HG03097 (cell line): ENCODE data around the gene RNF151.

Experiments
- ATAC-seq: cut with Tn5 transposase; IDR thresholded peaks from one replicate; pipeline ENCODE4 v1.9.1; 2021; ENCODE audit not compliant: unreplicated experiment, low FRiP score

Gene RNF151

DNA sequence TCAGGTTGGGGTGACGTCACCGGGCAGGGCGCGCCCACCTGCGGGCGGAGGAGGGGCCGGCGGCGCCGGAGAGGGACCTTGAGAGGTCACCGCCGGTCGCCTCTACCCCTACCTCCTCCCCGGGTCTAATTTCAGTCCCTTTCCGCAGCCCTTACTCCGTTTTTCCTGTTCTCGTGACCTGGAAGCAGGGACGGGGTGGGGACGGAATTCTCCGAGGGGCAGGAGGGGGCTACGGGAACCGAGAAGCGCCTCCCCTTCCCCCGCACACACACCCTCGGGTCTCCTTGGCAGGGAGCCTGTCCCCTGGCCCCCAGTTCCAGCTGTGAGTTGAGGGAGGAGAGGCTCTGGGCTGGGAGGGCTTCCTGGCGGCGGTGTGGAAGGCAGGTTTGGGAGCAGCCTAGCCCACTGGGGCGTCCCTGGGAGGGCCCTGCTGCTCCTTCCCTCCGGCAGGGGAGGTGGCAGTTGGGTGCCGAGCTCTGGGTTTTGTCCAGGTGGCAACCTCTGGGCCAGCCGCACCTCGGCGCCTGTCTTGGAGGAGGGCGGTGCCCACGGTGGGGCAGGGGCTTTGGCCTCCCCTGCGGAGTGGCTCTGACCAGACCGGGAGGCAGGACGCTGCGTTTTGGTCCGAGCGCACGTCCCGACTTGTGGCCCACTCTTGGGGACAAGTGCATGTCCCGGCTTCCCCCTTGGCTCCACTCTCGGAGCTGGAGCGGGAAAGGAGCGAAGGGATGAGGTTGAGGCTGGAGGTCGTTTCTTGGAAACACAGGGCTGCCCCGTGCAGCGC lies 23.9 kb downstream of the RNF151 start:
- peak; percentile 1 for ATAC-seq

DNA sequence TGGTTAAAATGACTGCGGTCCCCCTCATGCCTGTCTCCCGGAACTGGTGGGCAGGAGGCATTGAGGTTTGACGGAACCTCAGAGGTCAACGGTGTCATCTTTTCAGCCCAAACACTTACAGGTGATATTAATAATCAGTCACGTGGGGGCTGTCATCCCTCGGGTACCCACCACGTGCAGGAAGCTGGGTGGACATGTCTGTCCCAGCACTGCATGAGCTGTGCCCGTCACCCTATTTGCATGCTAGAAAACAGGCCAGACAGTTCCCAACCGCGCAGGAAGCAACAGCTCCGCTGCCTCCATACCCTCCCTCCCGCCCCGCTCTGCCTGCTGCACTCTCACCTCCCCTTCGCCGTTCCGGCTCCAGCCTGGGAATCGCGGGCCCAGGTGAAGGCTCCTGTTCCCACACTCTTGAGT lies 24.5 kb downstream of the RNF151 start:
- peak; percentile 27 for ATAC-seq

DNA sequence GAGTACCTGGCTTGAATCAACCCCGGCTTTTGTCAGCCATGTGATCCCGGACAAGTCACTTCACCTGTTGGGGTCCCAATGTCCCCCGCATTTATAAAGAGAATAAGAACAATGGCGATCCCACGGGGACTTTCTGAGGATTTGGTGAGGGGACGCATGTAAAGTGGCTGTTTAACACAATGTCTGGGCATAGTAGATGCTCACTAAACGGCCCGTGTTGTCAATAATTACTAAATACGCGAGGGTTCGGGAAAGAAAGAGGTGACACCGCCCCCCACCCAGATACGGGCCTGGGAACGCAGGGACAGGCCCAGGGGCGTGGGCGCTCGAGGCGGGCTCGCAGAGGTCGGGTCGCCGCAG lies 24.9 kb downstream of the RNF151 start:
- ATAC-seq: no peak

DNA sequence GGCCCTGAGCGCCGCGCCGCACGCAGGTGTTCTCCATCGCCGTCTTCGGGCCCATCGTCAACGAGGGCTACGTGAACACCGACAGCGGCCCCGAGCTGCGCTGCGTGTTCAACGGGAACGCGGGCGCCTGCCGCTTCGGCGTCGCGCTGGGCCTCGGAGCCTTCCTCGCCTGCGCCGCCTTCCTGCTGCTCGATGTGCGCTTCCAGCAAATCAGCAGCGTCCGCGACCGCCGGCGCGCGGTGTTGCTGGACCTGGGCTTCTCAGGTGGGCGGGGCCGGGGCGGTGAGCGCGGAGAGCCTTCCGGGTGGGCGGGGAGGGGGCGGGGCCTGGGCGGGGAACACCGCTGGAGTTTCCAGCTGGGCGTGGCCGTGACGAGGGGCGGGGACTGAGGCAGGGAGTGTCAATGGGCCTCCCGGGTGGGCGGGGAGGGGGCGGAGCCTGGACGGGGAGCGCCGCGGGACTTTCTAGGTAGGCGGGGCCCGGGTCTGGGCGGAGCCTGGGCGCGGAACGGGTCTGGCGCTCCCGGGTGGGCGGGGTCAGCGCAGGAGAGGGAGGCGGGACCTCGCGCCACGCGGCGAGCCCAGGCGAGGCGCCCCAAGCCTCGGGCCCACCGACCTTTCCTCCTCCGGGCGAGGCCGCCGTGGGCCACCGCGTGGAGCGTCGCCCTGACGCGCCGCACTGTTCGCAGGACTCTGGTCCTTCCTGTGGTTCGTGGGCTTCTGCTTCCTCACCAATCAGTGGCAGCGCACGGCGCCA lies 25.5 kb downstream of the RNF151 start:
- peak; percentile 42 for ATAC-seq

DNA sequence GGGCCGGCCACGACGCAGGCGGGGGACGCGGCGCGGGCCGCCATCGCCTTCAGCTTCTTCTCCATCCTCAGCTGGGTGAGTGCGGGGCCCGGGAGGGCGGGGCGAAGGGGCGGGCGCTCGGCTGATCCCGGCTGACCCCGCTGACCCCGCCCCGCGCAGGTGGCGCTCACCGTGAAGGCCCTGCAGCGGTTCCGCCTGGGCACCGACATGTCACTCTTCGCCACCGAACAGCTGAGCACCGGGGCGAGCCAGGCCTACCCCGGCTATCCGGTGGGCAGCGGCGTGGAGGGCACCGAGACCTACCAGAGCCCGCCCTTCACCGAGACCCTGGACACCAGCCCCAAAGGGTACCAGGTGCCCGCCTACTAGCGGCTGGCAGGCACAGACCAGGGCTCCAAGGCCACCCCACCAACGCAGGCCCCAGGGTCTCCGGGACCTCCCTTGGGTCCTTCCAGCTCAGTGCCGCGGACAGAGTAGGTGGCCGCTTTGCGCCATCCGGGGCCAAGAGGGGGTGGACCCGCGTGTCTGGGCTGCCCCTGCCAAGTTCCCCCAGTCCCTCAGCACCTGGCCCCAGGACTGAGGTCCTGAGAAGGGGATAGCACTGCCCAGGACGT lies 26.2 kb downstream of the RNF151 start:
- no peak for ATAC-seq

DNA sequence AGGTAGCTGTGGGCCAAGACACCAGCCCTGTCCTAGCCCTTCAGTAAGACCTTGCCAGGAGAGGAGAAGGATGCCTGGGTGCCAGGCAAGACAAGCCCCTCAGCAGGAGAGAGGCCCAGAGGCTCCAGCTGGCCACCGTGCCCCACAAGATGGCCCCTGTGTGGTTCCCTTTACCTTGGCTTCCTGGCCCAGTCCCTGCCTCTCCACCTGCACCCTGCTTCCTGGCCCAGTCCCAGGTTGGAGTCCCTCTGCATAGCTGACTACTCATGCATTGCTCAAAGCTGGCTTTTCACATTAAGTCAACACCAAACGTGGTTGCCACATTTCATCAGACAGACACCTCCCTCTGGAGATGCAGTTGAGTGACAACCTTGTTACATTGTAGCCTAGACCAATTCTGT lies 27.1 kb downstream of the RNF151 start:
- no peak for ATAC-seq

DNA sequence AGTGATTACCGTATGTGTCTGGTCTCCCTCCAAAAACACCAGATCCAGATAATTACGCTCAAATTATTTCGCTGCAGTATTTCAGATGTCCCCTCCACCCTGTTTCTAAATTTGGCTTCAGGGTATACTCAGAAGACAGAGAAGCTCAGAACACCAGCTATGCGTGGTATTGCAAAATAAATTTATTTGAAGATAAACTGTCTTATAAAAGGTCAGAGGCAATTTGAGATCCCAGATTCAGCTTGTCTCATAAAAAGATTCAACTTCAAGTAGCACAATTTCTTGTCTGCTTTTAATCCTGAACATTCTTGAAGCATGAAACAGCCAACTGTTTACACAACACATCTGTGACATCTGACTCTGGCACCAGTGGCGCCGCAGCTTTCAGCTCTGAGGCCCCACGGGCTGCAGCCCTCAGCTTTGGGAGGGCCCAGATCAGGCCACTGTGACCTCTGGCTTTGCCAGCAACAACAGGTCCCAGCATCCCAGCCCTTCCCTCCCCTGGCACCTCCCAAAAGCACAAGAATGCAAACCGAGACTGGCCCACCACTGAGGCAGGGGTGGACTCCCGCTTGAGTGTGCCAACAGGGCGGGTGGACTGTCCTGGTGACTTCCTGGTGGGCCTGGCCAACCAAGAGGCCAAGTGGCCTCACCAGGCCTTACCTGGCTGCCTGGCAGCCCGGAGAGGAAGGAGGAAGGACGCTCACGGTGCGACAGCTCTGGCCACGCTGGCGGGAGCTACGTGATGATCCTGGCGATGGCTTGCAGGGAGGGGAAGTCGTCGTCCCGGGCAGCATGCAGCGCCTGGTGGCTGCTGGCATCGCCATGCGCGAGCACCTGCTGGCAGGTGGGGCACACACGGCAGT lies 31.1 kb downstream of the RNF151 start:
- ATAC-seq: no peak

DNA sequence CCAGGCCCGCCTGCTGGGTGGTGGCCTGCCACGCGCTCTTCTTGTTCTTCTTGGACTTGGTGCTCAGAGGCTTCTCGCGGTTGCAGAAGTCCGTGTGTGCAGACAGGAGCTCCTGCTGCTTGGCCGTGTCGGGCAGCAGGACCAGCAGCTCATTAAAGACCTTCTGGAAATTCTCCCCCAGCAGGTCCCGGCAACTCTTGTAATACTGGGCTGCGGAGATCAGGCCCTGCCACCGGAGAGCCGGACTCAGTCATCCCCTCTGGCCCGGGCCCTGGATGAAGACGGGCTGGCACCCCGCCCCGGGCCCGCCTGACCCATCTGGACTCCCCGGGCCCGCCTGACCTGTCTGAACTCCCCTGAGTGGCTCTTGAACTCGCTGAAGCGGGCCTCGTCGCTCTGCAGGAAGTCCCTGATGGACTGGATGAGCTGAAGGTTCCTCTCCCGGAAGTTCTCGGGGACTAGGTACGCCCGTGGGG lies 31.7 kb downstream of the RNF151 start:
- ATAC-seq: no peak

DNA sequence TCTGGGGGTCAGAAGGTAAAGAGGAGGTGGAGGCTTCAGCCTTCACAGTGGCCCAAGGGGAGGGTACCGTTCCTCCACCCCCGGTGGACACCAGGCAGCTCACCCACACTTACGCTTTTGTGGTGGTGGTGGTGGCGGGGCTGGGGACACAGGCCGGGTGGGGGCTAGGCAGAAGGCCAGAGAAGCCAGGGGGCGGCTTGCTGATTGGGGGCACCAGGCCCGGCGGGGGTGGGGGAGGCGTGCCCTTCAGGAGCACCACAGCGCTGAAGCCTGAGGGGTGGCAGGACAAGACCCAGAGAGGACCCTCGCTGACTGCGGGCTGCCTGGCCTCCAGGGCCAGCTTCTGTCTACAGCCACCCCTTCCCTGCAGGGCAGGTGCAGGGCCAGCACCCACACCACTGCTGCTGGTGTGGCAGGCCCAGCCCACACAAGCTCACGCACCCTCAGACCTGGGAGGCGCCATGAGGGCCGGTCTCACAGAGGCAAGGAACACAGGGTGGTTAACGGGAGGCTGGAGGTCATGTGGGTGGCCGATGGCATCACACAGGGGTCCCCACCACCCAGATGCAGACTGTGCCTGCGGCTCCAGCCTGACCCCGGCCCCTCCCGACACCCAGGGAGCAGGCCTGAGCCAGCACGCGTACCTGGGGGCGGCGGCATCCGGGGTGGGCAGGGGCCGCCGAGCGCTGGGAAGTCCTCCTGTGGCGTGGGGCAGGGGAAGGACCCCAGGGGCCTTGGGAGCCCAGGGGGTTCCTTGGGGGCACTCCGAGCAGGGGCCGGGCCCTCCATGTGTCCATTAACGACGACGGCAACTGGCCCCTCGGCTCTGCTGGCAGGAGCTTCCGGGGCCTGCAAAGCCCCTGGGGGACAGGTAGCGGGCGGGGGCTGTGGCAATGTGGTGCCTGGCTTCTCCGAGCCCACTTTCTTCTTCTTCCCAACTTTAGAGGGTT lies 32.5 kb downstream of the RNF151 start:
- no peak for ATAC-seq

DNA sequence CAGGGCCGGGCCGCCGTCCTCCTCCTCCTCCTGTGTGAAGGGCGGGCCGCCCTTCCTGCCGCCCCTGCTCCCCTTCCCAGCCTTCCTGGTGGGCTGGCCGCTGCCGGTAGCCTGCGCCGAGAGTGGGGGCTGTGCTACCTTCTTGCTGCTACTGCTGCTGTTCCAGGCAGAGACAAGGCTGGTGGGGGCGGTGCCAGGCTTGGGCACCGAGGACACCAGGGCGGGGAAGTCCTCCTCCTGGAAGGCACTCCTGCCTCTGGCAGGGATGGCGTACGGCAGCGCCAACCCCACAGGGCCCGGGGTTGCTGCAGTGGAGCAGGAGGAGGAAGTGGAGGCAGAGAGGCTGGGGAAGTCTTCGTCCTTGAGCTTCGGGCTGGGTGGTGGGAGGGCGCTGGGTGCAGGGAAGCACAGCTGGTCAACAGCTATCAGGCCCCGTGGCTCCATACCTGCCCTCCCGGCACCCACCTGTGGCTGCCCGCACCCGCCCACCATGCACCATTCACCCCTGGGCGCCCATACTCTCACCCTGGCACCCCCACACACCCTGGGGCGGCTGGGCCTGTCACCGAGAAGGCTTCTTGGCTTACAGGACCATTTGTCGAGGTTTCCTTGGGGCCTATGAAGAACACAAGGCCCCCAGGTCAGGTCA lies 33.3 kb downstream of the RNF151 start:
- ATAC-seq: no peak

DNA sequence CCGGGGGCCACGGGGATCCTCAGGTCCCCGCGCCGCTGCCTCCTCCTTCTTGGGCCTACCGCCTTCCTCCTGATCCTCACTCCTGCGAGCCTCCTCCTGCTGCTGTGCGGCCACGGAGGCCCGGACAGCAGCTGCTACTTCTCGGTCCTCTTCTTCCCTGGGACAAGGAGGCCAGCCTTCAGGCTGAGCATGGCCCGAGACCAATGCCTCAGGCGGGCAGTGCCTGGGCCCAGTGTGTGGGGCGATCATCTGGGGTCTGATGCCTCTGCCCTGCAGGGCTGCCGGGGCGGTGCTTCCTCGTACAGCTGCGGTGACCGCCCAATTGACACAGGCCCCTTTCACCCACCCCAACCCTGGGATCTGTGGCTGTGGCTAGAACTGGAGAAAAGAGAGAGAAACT lies 34.4 kb downstream of the RNF151 start:
- no peak for ATAC-seq

DNA sequence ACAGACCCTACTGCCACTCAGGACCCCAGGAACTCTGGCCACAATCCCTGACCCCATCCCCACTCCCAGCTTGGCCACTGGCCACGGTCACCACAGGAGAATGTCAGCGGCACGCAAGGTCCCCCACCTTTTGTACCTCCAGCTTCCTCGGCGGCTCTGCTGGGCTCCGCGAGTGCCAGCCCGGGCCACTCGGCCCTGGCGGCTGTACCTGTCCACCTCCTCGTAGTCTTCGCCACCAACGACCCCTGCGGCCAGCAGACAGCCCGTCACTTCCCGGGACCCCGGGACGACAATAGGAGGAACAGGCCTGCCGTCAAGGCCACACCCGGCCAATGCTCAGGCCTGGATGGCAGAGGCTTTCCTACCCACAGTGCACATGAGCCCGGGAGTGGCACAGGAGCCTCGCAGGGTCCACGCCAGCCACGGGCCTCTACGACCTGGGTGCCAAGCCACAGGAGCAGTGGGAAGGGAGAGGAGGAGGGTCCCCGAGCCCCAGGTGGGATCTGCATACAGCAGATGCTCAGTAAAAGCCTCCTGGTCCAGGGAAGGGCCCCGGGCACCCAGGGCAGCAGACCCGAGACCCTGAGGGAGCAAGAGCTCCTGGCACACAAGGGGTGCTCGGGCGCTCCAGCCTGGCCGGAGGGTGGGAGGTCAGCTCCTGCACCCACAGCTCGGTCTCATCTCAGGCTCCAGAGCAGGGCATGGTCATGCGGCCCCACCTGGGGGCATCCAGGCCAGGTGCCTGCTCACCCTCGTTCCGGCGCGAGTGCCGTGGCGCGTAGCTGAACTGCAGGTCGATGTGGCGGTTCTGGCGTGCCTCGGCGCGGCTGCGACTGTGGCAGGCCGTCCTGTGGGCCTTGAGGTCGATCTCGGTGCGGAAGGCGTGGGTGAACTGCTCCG lies 35.0 kb downstream of the RNF151 start:
- ATAC-seq: no peak

DNA sequence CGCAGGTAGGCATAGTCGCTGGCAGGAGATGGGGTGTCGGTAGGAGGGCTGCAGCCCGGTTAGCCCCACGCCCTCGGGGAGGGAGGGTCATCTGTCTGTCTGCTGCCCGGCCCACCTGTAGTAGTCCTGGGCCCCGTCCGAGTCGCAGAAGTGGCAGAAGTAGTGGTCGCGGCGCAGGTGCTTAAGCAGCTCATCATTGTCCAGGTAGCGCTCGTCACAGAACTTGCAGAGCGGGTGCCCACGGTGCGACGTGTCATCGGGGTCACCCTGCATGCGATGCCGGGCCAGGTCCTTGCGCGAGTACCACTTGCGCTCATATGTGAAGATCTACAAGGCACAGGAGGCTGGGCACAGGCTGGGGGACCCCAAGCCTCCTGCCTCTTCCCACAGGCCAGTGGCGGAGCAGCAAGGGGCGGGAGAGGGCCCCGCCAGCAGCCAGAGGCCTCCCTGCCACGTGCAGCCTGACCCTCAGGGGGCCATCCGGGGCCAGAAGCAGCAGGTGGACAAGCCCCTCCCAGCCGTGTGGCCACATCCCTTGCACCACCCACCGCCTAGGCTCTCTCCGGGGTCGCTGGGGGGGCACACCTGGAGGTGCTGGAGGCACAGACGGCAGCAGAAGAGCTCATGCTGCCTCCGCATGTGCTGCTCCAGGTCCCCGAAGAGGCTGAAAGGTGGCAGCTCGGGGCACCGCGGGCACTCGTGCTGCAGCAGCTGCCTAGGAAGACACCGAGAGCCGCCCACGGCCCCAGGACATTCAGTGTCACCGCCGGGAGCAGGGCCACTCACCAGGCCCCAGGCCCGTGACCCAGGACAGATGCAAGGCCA lies 36.0 kb downstream of the RNF151 start:
- ATAC-seq: no peak

DNA sequence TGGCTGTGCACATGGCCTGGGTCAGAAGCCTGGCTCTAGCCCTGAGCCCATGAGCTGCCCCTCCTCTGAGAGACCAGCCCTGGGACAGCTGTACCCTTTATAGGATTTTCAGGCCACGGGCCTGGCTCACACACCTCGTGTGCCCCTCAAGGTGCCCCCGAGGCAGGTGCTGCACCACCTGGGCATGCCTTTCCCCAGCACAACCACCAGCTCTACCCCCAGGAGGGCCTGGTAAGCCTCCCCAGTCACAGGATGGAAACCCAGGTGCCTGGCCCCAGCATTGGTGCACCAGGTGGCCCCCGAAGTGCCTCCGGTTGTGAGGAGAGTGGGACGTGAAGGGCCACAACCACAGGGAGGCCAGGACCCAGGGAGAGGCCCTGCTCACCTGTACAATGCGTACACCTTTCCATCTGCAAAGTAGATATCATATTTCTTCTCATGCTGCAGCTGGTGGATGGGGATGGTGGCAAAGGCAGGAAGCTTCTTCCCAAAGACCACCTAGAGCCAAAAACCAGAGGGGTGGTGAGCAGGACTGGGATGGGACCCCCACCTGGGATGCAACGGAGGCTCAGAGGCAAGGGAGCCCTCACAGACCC lies 36.7 kb downstream of the RNF151 start:
- no peak for ATAC-seq

DNA sequence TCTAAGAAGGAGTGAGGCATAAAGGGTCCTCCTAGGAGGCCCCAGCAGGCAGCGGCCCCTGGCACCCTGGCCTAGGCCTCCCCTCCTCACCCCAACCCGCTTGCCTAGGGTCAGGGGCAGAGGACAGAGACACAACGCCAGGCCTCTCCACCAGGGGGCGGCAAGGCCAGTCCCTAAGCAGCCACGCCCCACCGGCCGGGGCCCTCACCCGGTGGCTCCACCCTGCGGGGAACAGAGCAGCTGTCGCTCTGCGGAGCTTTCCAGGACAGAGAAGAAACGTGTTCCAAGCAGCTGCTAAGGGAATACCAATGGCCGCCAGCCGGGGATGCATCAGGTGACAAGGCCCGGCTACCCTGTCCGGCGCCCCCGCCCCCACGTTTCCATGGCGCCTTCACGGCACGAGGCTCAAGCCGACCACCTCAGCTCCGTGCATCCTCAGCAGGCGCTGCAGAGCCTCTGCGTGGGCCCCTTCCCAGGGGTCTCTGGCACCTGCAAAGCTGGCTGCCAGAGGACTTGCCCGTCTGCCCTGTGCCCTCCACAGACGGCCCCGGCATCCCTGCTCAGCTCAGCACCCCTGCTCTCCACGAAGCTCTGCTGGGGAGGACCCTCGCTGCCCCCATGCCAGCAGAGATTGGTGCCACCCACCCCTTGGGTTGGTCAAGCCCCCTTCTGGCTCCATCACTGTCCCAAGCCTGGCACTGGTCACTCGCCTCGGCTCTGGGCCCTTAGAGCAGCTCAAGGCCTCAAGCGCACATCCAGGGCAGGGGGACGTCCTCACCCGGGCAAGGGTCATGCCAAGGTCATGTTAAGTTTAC lies 37.4 kb downstream of the RNF151 start:
- no peak for ATAC-seq
